GM19193 (cell line): ENCODE data around the gene CAB39L.

Experiments
- POLR2A ChIP-seq: IDR thresholded peaks from 4 replicates; pipeline ENCODE4 v1.6.1; 2011; ENCODE audit not compliant: insufficient read depth, insufficient read length; ENCODE audit errors: extremely low read depth

CAB39L gene

DNA sequence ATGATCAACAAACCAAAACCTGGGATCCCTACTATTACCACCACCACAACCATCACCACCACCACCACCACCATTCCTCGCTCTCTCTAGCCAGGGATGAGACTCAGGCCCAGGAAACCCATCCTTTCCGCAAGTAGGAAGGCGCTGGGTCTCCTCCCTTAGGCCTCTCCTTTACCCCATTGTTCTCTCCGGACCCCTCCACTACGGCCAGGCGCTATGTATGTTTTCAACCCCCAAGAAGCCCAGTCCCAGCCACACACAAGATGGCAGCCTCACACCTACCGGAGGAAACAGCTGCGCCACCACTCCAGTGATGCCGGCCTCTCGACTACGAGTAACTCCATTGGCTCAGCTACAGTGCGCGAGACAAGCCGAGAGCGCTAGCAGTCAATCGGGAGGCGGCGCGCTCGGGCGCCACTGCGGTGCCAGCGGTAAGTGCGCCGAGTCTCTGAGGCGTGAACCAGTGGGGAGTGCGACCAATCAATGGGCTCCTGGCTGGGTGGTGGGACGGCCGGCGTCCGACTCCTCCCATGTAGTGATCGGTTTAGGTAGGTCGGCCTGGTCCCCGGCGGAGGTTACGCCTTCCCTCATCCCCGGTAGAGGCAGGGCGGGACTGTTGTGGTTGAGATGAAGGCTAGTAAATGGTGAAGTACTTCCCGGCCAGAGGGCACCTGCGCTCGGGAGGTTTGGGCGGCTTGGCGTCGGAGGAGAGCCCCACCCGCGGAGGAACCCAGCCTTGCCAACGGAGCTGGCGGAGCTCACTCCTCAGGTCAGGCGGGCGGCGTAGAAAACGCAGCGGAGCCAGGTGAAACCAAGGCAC, at the start of gene CAB39L, which contains the start of gene SETDB2:
TSS of gene CAB39L (minus strand) at position 361 of the 820 bp plus-strand sequence. CDS start 61,154 bp downstream, outside the sequence.
TSS of gene SETDB2 (plus strand) at position 571 of the 820 bp plus-strand sequence. CDS start 7,620 bp downstream, outside the sequence.
- peak; percentile 88 for TF ChIP-seq POLR2A

DNA sequence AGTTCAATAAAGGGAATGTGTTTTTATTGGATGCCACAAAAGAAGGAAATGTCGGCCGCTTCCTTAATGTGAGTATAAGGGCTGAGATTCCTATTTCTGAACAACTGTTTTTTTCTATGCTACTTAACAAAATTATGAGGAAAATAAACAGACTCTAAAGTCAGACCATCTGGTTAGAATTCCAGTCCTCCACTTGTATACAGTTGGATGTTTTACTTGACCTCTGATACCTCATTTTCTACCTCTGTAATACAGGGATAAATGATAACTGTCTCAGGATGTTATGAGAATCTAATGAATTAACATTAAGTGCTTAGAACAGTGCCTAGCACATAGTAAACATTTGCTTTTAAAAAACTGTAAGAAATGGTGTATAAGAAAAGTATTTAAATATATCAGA, 44.7 kb upstream of the CAB39L start:
- no peak for TF ChIP-seq POLR2A

- TF ChIP-seq POLR2A, result no peak
Measured at GRCh38 chr13:49481788-49482187, 37.9 kb upstream of the CAB39L start.

GRCh38 chr13:49476529-49476928, 32.7 kb upstream of the CAB39L start:
- TF ChIP-seq POLR2A, result no peak

GRCh38 chr13:49472186-49472585, 28.3 kb upstream of the CAB39L start:
- no peak for TF ChIP-seq POLR2A

- TF ChIP-seq POLR2A, result no peak
Measured at GRCh38 chr13:49466292-49466838, 22.5 kb upstream of the CAB39L start.

GRCh38 chr13:49464621-49465325, 20.9 kb upstream of the CAB39L start:
- TF ChIP-seq POLR2A, result no peak

DNA sequence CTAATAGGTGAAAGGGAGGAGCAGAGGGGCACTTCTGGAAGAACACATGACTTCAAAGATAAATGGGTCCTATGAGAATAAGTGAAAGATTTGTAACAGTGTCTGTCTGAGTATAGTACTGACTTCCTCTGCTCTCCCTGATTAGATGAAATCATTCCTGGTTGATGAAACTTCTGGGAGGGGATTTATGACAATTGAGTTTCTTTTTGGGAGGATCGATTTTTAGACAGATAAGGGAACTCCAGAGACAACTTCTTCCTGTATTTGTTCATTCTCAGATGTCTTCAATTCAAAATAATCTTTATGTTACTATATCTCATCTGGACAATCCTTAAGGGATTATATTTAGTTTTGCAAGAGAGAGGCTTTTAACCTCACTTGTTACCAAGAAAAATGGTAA, 20.2 kb upstream of the CAB39L start:
- no peak for TF ChIP-seq POLR2A

DNA sequence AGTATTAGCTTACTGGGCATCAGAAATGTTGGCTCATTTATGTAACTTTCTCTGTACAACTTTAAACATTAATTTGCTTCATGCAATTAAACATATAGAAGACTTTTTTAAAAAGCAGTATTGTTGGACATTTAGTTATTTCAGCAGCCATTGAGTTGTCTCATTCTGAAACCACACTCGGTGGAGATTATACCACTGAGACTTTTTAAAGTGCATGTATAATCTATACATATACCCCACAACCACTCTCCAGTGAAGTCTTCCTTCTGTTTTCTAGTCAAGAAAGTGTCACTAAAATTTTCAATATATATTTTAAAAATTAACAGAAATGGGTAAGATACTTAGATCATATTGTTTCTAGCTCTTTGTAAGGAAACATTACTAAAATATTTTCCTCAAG, 15.7 kb upstream of the CAB39L start:
- TF ChIP-seq POLR2A, result no peak

GRCh38 chr13:49457221-49457620, 13.4 kb upstream of the CAB39L start:
- TF ChIP-seq POLR2A, result no peak

- TF ChIP-seq POLR2A, result no peak
Measured at GRCh38 chr13:49456156-49456555, 12.3 kb upstream of the CAB39L start.

DNA sequence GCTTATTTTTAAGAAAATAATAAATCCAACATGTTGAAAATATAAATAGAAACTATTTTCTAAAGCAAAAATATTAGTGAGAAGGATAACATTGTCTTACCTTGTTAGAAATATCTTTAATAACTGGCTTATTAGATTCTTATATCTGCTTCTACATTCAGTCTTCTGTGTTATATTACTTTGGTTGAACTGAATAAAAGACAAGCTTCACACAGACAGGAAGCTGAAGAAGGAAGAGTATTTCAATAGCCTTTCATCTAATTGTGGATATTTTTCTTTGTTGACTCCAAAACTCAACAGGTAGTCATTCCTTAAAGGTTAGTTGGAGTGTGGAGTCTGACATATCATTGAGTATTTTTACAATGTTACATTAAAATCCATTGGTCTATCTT, 11.1 kb upstream of the CAB39L start:
- TF ChIP-seq POLR2A, result no peak

GRCh38 chr13:49454388-49455006, 10.6 kb upstream of the CAB39L start:
- no peak for TF ChIP-seq POLR2A

DNA sequence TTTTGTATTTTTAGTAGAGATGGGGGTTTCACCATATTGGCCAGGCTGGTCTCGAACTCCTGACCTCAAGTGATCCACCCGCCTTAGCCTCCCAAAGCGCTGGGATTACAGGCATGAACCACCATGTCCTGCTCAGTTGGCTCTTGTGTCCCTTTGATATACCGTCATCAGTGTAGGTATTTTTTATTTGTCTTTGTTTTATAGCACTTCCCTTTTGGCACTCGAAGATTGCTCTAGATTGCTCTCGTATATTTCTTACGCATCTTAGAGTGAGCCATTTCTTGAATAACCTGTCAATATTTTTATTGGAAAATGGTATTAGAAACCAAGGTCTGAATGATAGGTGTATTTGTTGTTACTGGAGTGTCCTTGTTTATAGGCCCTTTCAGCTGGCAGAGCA, 9.6 kb upstream of the CAB39L start:
- TF ChIP-seq POLR2A, result no peak

DNA sequence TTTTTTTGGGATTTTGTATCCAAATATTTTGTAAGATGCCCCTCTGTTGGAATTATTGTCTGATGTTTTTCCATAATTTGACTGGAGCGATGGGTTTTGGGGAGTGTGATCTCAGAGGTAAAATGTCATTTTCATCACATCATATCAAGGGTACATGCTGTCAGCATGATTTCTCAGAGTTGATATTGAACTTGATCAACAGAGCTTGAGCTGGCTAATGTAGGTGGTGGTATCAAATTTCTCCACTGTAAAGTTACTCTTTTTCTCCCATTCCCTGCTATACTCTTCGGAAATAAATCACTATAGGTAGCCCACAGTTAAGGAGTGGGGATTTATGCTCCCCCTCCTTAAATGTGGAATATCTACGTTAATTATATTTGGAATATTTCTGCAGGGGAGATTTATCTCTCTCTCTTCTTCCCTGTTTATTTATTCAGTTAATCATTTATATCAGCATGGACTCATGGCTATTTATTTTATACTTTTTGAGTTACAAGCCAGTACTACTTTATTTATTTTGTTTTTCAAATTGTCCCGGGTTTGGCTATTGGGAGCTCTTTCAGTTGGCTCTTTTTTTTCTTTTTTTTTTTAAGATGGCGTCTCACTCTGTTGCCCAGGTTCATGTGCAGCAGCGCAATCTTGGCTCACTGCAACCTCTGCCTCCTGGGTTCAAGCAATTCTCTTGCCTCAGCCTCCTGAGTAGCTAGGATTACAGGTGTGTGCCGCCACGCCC, 9.0 kb upstream of the CAB39L start:
- no peak for TF ChIP-seq POLR2A

DNA sequence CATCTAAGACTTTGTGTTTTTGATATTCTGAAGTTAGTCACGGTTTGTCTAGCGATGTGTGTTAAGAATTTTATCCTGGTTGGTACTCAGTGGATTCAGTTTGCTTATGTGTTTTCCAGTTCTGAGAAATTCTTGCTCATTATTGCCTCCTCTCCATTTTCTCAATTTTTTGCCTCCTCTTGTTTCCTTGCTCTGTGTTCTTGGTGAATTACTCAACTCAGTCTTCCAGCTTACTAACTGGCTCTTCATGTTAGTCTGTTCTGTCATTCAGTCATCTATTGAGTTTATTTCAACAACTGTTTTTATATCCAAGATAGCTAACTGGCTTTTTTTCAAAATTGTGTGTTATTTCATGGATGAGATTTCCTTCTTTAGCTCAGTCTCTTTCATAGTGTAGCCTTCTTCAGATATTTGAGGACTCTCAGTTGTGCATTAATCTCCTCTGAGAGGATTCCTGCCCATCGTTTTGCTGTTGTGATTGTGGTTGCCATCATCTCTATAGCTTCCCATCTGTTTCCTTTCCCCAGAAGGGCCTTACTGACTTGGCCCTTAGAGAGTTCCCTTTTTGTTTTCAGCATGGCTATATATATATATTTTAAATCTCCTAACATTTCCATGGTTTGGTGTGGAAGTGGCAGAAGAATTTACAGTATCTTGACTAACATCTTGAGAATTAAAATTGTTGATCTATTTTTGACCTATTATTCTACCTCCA, 6.4 kb upstream of the CAB39L start:
- no peak for TF ChIP-seq POLR2A
